Ishikawa (cell line): Measurements from ENCODE around the gene PIAS4.

Source experiments
- CEBPB ChIP-seq: IDR thresholded peaks from 2 replicates; pipeline ENCODE4 v1.6.1; 2012
- CREB1 ChIP-seq: IDR thresholded peaks from 2 replicates; pipeline ENCODE4 v1.6.1; 2012; ENCODE audit warnings: low read depth
- EGR1 ChIP-seq: IDR thresholded peaks from 2 replicates; pipeline ENCODE4 v1.6.1; 2012
- EP300 ChIP-seq: IDR thresholded peaks from 2 replicates; pipeline ENCODE4 v1.6.1; 2012; ENCODE audit warnings: borderline replicate concordance
- FOXM1 ChIP-seq: IDR thresholded peaks from 2 replicates; pipeline ENCODE4 v1.6.1; 2012; ENCODE audit warnings: low read depth, borderline replicate concordance
- NFIC ChIP-seq: IDR thresholded peaks from 2 replicates; pipeline ENCODE4 v1.6.1; 2012
- RAD21 ChIP-seq: IDR thresholded peaks from 2 replicates; pipeline ENCODE4 v1.6.1; 2012; ENCODE audit warnings: low read depth
- REST ChIP-seq: IDR thresholded peaks from 2 replicates; pipeline ENCODE4 v1.6.1; 2012; ENCODE audit warnings: low read depth, mild to moderate bottlenecking
- TAF1 ChIP-seq: IDR thresholded peaks from 2 replicates; pipeline ENCODE4 v1.6.1; 2012; ENCODE audit warnings: low read depth, mild to moderate bottlenecking
- TEAD4 ChIP-seq: IDR thresholded peaks from 2 replicates; pipeline ENCODE4 v1.6.1; 2012
- YY1 ChIP-seq: IDR thresholded peaks from 2 replicates; pipeline ENCODE4 v1.6.1; 2012; ENCODE audit warnings: low read depth
- ZBTB7A ChIP-seq: IDR thresholded peaks from 2 replicates; pipeline ENCODE4 v1.6.1; 2012; ENCODE audit warnings: low read depth
- TF ChIP-seq, protein P1 (sequence below): IDR thresholded peaks from 2 replicates; pipeline ENCODE4 v1.6.1; 2012

GRCh38 chr19:4035582-4035981 lies 28.0 kb downstream of the PIAS4 start:
- TF ChIP-seq, protein P1, sequence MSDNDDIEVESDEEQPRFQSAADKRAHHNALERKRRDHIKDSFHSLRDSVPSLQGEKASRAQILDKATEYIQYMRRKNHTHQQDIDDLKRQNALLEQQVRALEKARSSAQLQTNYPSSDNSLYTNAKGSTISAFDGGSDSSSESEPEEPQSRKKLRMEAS, result no peak
- TF ChIP-seq REST (no peak), YY1 (no peak), CEBPB (no peak), CREB1 (no peak), RAD21 (no peak), EP300 (no peak), EGR1 (no peak), TAF1 (no peak), ZBTB7A (no peak), TEAD4 (no peak), FOXM1 (no peak), NFIC (no peak)
